Measurements from ENCODE around the gene EIF4B.
"Not testable (repeated sequence)": the region's sequence is repeated elsewhere in the genome, so short reads cannot be mapped to it uniquely, and the experiment has no call there.

Gene EIF4B

DNA sequence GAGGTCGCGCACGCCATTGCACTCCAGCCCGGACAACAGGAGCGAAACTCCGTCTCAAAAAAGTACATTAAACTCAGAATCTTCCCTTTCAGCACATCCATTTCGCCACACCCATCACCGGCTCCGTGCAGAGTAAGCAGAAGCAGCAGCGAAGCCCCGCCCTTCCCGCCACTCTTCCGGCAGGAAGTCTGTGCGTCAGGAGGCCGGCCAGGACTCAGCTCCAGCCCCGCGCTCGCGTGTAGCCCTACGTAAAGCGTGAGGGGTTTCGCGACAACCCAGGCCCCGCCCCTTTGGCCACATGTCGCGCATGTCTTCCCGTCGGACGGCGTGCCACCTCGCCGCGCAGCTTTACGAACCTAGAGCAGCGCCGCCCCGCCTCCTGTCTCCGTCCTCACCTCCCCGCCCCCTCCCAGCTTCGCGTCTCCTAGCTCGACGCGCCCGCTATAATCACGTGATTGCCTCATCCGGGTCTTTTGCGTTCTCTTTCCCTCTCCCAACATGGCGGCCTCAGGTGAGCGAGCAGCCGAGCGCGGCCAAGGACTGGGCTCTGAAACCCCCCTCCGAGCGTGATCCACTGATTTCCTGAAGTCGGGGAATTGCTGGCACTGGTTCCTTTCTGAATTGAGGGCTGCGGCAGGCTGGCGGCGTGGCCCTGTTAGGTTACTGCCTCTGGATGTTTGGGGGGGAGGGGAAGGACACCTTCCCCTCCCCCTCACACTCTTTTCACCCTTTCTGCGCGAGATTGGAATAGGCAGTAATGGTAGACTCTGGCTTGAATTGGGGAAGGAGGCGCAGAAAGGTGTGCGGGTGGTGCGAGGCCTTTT, at the start of gene EIF4B:
TSS of gene EIF4B (plus strand) at position 471 of the 824 bp plus-strand sequence. CDS start at position 499, 28 bp downstream.
- peak; percentile 98 for DNase-seq (ENCODE audit: low spot score)

DNA sequence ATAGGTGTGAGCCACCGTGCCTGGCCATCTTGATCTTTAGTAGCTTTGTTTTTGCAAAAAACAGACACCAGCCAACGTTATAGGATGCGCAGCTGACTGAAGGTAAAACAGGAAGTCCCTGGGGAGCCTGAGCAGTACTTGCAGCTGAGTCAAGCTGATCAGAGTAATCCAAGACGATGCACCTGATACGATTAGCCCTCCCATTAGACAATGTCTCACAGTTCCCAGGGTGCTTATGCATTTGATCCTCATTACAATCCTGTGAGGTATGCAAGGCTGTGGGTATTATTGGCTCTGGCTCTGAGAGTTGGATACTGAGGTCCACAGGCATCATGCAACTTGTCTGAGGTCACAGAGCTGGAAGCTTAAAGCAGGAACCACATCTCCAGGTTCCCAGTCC, 49.3 kb upstream of the EIF4B start:
- DNase-seq (ENCODE audit: low spot score), result no peak

DNA sequence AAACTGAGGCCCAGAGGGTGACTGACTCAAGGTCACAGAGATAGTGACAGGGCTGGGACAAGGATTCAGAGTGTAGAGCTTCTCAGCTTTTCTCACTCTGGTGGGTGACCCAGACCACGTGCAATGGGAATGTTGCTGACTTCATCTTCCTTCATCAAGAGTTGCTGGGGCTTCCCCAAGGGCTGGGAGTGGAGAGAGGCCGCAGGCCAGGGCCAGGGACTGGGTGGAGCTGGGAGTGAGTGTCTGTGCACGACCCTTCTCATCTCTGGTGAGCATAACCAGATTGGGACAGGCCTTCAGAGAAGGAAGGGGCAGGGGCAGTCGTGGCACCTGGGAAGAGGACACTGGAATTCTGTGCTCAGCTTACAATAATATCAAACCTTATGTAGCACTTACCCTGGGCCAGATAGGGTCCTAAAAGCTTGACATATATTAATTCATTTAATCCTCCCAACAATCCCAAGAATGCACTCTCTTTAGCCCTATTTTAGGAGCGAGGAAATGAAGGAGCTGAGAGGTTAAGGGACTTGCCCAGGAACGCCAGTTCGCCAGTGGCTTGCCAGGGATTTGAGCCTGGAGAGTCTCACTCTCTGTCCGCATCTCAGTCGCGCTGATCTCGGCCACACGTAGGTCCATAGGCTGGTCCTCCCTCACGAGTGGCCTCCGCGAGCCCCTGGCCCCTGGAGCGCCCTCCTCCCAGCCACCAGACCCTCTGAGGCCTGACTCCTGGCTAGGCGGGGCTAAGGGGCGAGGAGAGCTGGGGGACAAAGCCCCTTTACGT, 41.5 kb upstream of the EIF4B start:
- DNase-seq (ENCODE audit: low spot score), result no peak

- no peak for DNase-seq (ENCODE audit: low spot score)
These were observed 40.9 kb upstream of the EIF4B start for GRCh38 chr12:52965337-52965731.

- no peak for DNase-seq (ENCODE audit: low spot score)
These were observed 37.0 kb upstream of the EIF4B start for GRCh38 chr12:52969166-52969795.

DNA sequence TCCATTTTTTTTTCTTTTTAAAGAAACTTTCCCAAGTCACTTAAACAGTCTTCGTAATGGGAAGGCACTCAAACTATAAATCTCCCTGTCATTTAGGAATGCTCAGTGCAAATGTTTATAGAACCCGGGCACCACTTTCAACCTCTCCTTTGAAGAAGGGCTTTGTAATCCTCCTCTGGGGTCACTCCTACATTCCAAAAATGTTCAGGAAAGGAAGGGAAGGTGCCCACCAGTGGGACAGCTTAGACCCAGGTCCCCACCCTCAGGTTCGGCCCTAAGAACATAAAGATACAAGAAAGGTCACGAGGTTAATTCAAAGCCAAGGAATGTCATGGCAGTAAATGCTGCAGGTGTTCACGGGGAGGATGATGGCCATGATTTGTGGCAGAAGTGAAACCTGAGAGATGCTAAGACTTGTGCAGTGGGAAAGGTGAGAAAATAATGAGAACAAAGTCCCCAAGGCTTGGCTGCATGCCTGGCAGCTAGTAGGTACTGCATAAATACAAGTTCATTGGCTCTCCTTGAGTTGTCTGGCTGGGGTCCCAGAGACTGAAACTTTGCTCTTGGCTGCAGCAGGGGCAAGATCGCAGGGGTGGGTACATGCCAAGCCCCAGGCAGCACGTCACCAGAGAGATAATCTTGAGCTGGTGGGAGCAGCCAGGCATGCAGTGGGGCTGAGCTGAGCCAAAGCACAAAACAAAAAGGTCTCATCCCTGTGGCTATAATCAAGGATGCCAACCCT, 36.3 kb upstream of the EIF4B start:
- DNase-seq (ENCODE audit: low spot score), result no peak

DNA sequence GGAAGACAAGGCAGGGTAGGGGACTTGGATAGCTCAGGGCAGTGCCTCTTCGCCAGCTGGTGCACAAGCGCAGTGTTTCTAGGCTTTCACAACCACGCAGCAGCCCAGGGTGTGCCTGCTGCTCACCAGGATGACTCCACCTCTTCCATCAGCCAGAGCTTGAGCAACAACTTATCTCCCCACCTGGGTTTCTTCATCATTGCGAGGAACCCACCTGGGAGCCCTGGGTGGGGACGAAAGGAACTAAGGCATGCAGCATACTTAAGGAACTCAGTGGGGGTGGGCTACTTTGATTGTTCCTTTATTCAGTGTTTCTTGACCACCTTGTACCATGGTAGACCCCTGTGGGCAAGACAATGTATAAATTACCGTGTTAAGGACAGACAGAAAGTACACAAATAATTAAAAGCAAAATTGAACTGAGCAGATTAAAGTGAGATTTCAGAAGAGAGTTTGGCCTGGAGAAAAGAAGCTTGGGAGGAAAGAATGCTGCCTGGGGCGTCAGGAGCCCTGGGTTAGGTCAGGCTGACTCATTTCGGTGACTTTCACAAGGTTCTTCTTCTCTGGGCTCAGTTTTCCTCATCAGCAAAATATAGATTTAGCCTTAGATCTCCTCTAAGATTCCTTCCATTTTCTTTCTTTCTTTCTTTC, 34.5 kb upstream of the EIF4B start:
- peak; percentile 83 for DNase-seq (ENCODE audit: low spot score)

DNA sequence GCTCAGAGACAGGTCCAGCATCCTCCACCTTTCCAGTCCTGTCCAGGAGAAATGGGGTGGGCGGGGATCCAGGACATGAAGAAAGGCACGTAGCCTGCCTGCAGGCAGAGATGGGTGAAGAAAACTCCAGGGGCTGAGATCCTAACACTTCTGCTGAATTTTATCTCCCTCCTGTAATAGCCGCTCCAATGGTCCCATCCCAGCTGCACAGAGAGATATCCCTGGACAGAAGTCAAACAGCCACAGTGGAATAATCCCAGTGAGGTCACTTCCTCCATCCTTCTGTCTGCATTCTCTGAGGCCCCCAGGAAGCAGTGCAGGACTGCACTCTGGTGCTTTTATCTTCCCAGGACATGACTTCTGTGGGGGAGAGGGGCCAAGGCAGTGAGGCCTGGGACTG, 31.1 kb upstream of the EIF4B start:
- peak; percentile 44 for DNase-seq (ENCODE audit: low spot score)

- peak; percentile 45 for DNase-seq (ENCODE audit: low spot score)
These were observed 30.3 kb upstream of the EIF4B start for GRCh38 chr12:52975820-52976573.

- peak; percentile 52 for DNase-seq (ENCODE audit: low spot score)
These were observed 29.6 kb upstream of the EIF4B start for GRCh38 chr12:52976574-52977071.

DNA sequence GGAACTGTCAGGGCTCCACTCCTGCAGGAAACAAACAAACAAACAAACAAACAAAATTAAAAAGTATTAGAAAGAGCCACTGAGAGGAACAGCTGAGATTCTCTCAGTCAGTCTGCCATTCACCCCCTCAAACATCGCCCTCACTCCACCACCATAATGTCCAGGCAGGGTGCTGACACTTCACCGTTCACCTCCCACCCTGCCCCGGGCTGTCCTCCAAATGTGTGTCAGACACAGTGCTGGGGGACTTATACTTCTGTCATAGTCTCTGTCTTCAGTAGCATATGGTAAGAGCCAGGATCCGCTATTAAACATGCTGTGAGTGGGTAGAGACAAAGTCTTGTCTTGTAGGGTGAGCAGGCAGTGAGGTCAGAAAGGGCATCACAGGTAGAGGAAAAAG, 29.1 kb upstream of the EIF4B start:
- no peak for DNase-seq (ENCODE audit: low spot score)

DNA sequence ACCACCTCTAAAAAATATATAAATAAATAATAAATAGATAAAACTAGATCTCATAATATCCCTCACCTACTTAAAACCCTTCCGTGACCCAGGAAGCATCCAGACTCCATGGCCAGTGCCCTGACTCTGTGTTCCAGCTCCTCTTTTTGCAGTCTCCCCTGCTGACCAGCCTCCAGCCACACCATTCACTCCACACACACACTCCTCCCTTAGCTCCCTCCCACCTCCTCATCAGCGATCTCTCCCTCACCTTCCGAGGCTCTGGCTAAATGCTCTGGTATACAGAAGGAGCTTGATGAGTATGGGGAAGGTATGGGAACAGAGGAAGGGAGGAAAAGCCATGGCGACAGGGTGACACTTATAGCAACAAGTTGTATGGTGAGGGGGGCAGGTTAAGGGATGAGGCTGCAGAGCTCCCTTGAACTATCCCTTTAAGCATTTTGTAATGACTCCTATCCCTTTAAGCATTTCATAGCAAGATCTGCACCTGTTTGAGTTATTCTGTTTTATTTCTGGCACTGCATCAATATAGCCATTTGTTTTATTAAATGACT, 26.1 kb upstream of the EIF4B start:
- DNase-seq (ENCODE audit: low spot score), result no peak

DNA sequence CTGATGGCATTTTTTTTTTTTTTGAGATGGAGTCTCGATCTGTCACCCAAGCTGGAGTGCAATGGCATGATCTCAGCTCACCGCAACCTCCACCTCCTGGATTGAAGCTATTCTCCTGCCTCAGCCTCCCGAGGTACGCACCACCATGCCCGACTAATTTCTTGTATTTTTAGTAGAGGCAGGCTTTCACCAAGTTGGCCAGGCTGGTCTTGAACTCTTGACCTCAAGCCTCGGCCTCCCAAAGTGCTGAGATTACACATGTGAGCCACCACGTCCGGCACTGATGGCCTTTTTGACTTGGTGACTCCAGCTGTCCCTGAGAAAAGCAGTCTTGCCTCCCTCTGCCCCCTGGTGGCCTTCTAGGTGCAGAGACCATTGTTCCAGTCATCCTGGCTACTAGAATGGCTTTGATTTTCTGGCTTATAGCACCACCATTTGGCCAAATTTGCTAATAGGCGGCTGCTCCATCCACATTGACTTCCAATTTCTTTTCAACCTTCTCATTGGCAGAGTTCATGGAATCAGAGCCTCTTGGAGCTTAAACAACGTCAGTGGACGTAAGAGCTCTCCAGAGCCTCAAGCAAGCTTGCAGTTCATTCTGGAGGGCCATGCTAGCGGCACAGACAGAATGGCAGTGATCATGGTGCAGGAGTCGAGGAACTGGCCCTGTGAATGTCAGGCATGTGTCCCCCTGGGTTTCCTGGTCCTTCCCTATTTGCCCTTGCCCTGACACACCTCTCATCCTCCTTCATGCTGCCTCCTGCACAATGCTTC, 25.4 kb upstream of the EIF4B start:
- peak; percentile 90 for DNase-seq (ENCODE audit: low spot score)

DNA sequence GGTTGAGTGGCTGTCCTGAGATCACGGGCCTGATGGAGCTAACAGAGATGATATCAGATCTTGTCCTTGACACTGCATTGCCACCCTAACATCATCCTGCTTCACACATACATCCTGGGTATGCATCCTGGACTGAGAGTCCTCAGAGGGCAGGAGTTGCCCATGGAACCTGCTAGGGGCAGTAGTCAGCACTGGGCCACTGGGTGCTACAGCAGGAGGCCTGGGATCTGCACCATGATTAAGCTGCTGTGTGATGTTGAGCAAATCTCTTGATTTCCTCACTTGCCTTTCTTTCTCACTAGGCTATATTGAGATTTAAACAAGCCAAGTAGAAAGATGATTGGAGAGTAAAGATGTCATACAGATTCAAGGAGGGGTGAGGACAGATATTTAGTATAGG, 22.1 kb upstream of the EIF4B start:
- DNase-seq (ENCODE audit: low spot score), result no peak

DNA sequence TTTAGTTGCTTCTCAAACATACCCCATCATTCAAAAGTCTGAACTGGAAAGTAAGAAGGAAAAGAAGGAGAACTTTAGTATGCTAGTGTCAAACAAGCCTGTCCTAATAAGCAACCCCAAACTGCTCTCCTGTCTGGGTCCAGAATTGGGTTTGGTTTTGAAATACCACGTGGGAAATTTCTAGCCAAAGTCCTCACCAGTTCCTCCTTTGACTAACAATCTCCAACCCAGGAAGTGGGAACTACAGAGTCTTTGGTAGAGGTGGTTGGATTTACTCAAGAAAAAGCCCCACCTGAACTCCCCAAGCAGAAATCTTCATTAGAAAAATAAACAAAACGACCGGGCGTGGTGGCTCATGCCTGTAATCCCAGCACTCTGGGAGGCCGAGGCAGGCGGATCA, 17.4 kb upstream of the EIF4B start:
- no peak for DNase-seq (ENCODE audit: low spot score)

- DNase-seq (ENCODE audit: low spot score), result no peak
These were observed 16.1 kb upstream of the EIF4B start for GRCh38 chr12:52990206-52990605.

- DNase-seq (ENCODE audit: low spot score), result not testable (repeated sequence)
These were observed 14.0 kb upstream of the EIF4B start for GRCh38 chr12:52992240-52992639.

GRCh38 chr12:52992699-52993557, 13.3 kb upstream of the EIF4B start:
- no peak for DNase-seq (ENCODE audit: low spot score)

DNA sequence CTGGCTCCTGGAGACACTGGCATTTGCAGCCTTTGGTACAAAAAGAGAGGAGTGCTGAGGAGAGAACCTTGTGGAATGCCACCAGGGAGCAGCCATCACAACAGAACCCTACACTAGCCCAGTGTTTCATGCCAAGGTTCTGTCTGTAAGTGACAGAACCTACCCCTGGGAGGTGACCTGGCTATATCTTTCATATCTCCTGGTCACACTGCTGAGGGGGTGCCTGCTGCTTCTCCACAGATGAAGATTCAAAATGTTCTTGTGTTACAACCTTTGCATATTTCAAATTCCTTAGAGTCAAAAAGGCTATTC, 12.7 kb upstream of the EIF4B start:
- no peak for DNase-seq (ENCODE audit: low spot score)
